ENCODE results near the gene PEF1.

PEF1 gene

DNA sequence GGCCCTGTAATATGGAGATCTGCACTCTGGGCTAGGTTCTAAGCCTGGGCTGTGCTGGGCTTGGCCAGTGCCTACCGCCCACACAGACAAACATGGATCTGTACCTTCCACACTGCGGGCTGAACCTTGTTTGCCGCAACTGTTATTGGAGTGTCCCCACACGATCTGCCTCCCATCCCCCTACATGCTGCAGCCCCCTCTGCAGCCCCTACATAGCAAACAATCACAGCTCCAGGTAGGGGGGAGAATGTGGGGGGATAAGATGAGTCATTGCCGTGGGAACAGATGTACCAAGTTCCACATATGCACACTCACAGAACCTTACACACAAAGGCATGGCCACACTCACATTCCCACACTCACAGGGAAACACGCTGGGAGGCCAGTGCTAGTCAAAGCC, 29.3 kb downstream of the PEF1 start:
- TF ChIP-seq, protein P1, sequence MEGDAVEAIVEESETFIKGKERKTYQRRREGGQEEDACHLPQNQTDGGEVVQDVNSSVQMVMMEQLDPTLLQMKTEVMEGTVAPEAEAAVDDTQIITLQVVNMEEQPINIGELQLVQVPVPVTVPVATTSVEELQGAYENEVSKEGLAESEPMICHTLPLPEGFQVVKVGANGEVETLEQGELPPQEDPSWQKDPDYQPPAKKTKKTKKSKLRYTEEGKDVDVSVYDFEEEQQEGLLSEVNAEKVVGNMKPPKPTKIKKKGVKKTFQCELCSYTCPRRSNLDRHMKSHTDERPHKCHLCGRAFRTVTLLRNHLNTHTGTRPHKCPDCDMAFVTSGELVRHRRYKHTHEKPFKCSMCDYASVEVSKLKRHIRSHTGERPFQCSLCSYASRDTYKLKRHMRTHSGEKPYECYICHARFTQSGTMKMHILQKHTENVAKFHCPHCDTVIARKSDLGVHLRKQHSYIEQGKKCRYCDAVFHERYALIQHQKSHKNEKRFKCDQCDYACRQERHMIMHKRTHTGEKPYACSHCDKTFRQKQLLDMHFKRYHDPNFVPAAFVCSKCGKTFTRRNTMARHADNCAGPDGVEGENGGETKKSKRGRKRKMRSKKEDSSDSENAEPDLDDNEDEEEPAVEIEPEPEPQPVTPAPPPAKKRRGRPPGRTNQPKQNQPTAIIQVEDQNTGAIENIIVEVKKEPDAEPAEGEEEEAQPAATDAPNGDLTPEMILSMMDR (IDR thresholded peaks at IDR 0.05; ENCODE audit: poor library complexity, severe bottlenecking): no peak
- Histone ChIP-seq H3K4me3 (ENCODE audit: severe bottlenecking) (no peak overlapping the region), H3K9me3 (ENCODE audit: severe bottlenecking) (no peaks in the 10 kb centered on the region), H3K4me1 (ENCODE audit: insufficient read depth, poor library complexity, severe bottlenecking) (no peaks in the 10 kb centered on the region), H3K27me3 (ENCODE audit: insufficient read depth, poor library complexity, severe bottlenecking) (peaks cover 13% of the 10 kb centered on the region), H3K27ac (ENCODE audit: poor library complexity, severe bottlenecking) (no peak overlapping the region), H3K36me3 (ENCODE audit: low read depth) (no peaks in the 10 kb centered on the region)
- DNase-seq (ENCODE audit: low spot score) (no peak), ATAC-seq (ENCODE audit: low read depth) (no peak)

DNA sequence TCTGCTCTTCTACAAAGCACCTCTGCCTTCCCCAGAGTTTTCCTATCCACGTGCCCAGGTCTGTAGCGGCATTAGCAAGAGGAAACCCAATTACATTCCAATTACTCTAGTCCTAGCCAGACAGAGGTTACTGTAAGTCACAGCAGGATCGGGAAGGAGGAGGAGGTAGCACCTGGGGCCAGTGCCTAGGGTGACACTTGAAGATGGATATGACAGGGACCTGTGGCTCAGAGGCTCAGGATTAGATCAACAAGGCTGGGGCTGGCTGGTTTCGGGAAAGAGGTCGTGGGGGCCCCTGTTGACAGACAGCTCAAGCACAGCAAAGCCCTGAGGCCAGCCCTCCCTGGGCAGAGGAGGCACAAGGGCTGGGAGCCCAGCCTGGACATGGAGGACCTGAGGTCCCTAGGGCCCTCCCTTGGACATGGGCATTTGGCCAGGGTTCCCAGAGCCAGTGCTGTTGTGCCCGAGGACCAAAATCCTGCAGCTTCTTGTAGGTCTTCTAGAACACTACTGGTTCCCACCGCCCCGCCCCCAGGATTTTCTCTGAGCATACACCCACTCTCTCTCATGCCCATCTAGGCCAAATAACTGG, 30.2 kb downstream of the PEF1 start:
- H3K4me3 ChIP-seq (ENCODE audit: severe bottlenecking): no peak overlapping the region
- TF ChIP-seq, protein P1 (IDR thresholded peaks at IDR 0.05; ENCODE audit: poor library complexity, severe bottlenecking): no peak
- no peaks in the 10 kb centered on the region for H3K4me1 ChIP-seq (ENCODE audit: insufficient read depth, poor library complexity, severe bottlenecking)
- ATAC-seq (ENCODE audit: low read depth) (no peak), DNase-seq (ENCODE audit: low spot score) (peak; percentile 57)
- no peaks in the 10 kb centered on the region for H3K9me3 ChIP-seq (ENCODE audit: severe bottlenecking)
- H3K36me3 ChIP-seq (ENCODE audit: low read depth): no peaks in the 10 kb centered on the region
- H3K27ac ChIP-seq (ENCODE audit: poor library complexity, severe bottlenecking): no peak overlapping the region
- peaks cover 13% of the 10 kb centered on the region for H3K27me3 ChIP-seq (ENCODE audit: insufficient read depth, poor library complexity, severe bottlenecking)

DNA sequence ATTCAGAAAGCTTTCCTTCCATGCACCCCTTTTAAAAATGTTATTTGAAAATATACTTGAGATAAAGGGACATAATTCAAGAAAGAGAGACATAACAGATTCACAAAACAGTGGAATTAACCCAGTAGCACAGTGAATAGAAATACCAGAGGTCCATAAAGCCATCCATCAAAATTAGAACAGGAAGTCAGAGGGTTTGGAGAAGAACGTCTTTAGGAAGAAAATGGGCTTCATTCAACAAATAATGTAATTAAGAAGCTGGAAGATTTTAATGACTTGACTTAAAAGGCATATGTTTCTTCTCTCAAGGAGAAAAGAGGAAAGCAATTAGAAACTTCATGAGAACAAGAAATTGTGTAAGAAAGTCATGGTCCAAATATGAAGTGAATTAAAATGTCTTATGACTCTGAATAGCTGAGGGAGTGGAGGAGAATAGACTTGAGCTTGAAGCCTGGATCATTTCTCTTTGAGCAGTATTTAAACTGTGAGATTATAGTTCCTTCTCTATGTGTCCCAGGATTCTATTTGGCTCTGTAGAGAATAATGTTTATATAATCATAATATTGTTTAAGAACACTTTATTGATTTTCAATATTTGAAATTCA, 35.1 kb downstream of the PEF1 start:
- Histone ChIP-seq H3K9me3 (ENCODE audit: severe bottlenecking) (no peaks in the 10 kb centered on the region), H3K27me3 (ENCODE audit: insufficient read depth, poor library complexity, severe bottlenecking) (no peaks in the 10 kb centered on the region), H3K4me3 (ENCODE audit: severe bottlenecking) (no peak overlapping the region), H3K27ac (ENCODE audit: poor library complexity, severe bottlenecking) (no peak overlapping the region), H3K4me1 (ENCODE audit: insufficient read depth, poor library complexity, severe bottlenecking) (no peaks in the 10 kb centered on the region), H3K36me3 (ENCODE audit: low read depth) (no peaks in the 10 kb centered on the region)
- TF ChIP-seq, protein P1 (IDR thresholded peaks at IDR 0.05; ENCODE audit: poor library complexity, severe bottlenecking): no peak
- DNase-seq (ENCODE audit: low spot score) (no peak), ATAC-seq (ENCODE audit: low read depth) (no peak)

DNA sequence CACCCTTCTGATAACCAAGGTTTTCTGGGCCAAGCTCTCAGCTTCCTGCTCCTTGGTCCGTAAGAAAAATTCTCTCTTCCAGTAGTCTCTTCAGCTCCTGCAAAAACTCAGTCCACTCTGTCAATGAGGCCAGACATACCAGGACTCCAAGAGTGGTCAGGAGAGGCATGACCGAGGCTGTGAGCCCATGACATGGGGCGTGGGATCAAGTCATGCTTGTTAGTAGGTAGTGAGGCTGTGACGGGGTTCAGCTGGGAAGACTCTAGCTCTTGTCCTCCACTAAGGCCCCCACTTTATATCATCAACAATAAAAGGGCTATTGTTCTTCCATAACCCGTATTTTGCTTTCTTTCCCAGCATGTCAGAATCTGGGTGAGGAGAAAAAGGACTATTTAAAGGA, 37.3 kb downstream of the PEF1 start:
- TF ChIP-seq, protein P1 (IDR thresholded peaks at IDR 0.05; ENCODE audit: poor library complexity, severe bottlenecking): no peak
- Histone ChIP-seq H3K27me3 (ENCODE audit: insufficient read depth, poor library complexity, severe bottlenecking) (no peaks in the 10 kb centered on the region), H3K4me3 (ENCODE audit: severe bottlenecking) (no peak overlapping the region), H3K27ac (ENCODE audit: poor library complexity, severe bottlenecking) (no peak overlapping the region), H3K36me3 (ENCODE audit: low read depth) (no peaks in the 10 kb centered on the region), H3K4me1 (ENCODE audit: insufficient read depth, poor library complexity, severe bottlenecking) (no peaks in the 10 kb centered on the region), H3K9me3 (ENCODE audit: severe bottlenecking) (no peaks in the 10 kb centered on the region)
- DNase-seq (ENCODE audit: low spot score) (no peak), ATAC-seq (ENCODE audit: low read depth) (no peak)

DNA sequence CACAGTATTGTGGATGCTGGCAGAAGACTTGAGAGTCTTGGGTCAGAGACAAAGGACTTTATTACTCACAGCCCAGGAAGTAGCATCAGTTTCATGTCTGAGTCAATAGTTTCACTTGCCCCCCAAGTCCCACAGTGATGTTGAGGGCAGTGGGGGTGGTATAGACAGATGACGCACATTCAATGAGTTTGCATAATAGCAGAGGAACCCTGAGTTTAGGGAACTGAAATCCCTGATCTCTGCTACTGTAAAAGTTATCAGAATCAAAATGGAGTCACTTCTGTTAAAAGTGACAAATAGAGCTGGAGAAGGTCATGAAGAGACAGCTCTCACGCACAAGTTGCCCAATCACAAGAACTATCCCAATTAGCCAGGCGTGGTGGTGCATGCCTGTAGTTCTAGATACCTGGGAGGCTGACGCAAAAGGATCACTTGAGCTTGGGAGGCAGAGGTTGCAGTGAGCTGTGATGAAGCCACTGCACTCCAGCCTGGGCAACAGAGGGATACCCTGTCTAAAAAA, 38.7 kb downstream of the PEF1 start:
- TF ChIP-seq, protein P1 (IDR thresholded peaks at IDR 0.05; ENCODE audit: poor library complexity, severe bottlenecking): no peak
- DNase-seq (ENCODE audit: low spot score): no peak
- no peak overlapping the region for H3K27ac ChIP-seq (ENCODE audit: poor library complexity, severe bottlenecking)

More for the DNA sequence above, 38.7 kb downstream of the PEF1 start:
- Histone ChIP-seq H3K27me3 (ENCODE audit: insufficient read depth, poor library complexity, severe bottlenecking) (no peaks in the 10 kb centered on the region), H3K36me3 (ENCODE audit: low read depth) (no peaks in the 10 kb centered on the region), H3K9me3 (ENCODE audit: severe bottlenecking) (no peaks in the 10 kb centered on the region), H3K4me3 (ENCODE audit: severe bottlenecking) (no peak overlapping the region), H3K4me1 (ENCODE audit: insufficient read depth, poor library complexity, severe bottlenecking) (no peaks in the 10 kb centered on the region)
- no peak; the same call in 2 of the 3 replicates for ATAC-seq (ENCODE audit: low read depth)
